HG03108 (cell line): Measurements from ENCODE around the gene ENDOG.
"Not testable (repeated sequence)": the region's sequence is repeated elsewhere in the genome, so short reads cannot be mapped to it uniquely, and the experiment has no call there.

Experiments
- ATAC-seq: cut with Tn5 transposase; IDR thresholded peaks from one replicate; pipeline ENCODE4 v1.9.1; 2021; ENCODE audit warnings: moderate library complexity; ENCODE audit not compliant: unreplicated experiment

ENDOG gene

GRCh38 chr9:128828267-128828666 is 10.0 kb downstream of the ENDOG start:
- no peak for ATAC-seq

GRCh38 chr9:128828719-128829452 is 10.6 kb downstream of the ENDOG start:
- ATAC-seq = no peak

GRCh38 chr9:128829477-128830251 is 11.4 kb downstream of the ENDOG start, which contains the start of gene SPOUT1:
Gene SPOUT1, minus strand, starts transcription at chr9:128829794. Its CDS starts 14 bp downstream, at chr9:128829780.
- ATAC-seq = peak; percentile 99

- no peak for ATAC-seq
These were observed 15.4 kb downstream of the ENDOG start for GRCh38 chr9:128833696-128834095.

GRCh38 chr9:128835246-128836210 is 17.2 kb downstream of the ENDOG start:
- ATAC-seq = no peak

- ATAC-seq = no peak
These were observed 18.3 kb downstream of the ENDOG start for GRCh38 chr9:128836509-128837145.

- ATAC-seq = no peak
These were observed 20.0 kb downstream of the ENDOG start for GRCh38 chr9:128838338-128838737.

GRCh38 chr9:128840524-128840923 is 22.2 kb downstream of the ENDOG start:
- ATAC-seq = no peak

- ATAC-seq = no peak
These were observed 23.6 kb downstream of the ENDOG start for GRCh38 chr9:128841694-128842492.

GRCh38 chr9:128843171-128843570 is 24.9 kb downstream of the ENDOG start:
- not testable (repeated sequence) for ATAC-seq

- no peak for ATAC-seq
These were observed 27.1 kb downstream of the ENDOG start for GRCh38 chr9:128845186-128845931.

- ATAC-seq = no peak
These were observed 28.4 kb downstream of the ENDOG start for GRCh38 chr9:128846680-128847030.

GRCh38 chr9:128847803-128848202 is 29.5 kb downstream of the ENDOG start:
- no peak for ATAC-seq

GRCh38 chr9:128851024-128851423 is 32.7 kb downstream of the ENDOG start:
- ATAC-seq = not testable (repeated sequence)

GRCh38 chr9:128851779-128852600 is 33.7 kb downstream of the ENDOG start:
- not testable (repeated sequence) for ATAC-seq

GRCh38 chr9:128852646-128853045 is 34.3 kb downstream of the ENDOG start:
- not testable (repeated sequence) for ATAC-seq

GRCh38 chr9:128854454-128854853 is 36.2 kb downstream of the ENDOG start:
- ATAC-seq = not testable (repeated sequence)

- ATAC-seq = not testable (repeated sequence)
These were observed 40.2 kb downstream of the ENDOG start for GRCh38 chr9:128858476-128858875.
